GM18517 (cell line): ENCODE data around the gene KCNE2.
"Not testable (repeated sequence)": the region's sequence is repeated elsewhere in the genome, so short reads cannot be mapped to it uniquely, and the experiment has no call there.

Source experiments
- ATAC-seq: cut with Tn5 transposase; IDR thresholded peaks from one replicate; pipeline ENCODE4 v1.9.1; 2021; ENCODE audit warnings: mild to moderate bottlenecking, moderate library complexity; ENCODE audit not compliant: unreplicated experiment

KCNE2 gene

DNA sequence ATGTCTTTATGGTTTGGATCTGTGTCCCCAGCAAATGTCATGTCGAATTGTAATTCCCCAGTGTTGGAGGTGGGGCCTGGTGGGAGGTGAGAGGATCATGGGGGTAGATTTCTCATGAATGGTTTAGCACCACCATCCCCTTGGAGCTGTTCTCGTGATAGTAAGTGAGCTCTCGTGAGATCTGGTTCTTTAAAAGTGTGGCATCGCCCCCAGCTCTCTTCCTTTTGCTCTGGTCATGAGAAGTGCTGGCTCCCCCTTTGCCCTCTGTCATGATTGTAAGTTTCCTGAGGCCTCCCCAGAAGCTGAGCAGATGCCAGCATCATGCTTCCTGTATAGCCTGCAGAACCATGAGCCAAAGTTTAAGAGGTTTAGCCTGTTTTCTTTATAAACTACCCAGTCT is 11.2 kb upstream of the KCNE2 start:
- no peak for ATAC-seq

- no peak for ATAC-seq
These were observed 10.6 kb upstream of the KCNE2 start for GRCh38 chr21:34353182-34353581.

DNA sequence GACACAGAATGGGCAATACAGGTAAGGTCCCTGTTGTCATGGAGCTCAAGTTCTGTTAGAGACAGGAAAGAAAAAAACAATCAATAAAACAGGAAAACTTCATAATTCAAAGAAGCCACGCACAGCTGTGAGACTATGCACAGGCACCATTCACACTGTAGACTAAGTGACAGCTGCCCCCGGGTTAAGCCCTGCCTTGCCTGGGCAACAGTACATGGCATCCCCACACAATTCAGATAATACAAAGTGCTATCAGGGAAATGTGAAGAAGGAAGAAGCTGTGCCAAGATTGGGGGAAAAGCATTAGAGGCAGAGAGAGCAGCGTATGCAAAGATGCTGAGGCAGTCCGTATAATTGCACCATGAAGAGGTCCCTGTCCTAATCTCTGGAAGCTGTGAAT is 9.0 kb upstream of the KCNE2 start:
- ATAC-seq, result no peak

- no peak for ATAC-seq
These were observed 8.2 kb upstream of the KCNE2 start for GRCh38 chr21:34355570-34355969.

- no peak for ATAC-seq
These were observed 5.9 kb upstream of the KCNE2 start for GRCh38 chr21:34357889-34358288.

- ATAC-seq, result no peak
These were observed 4.9 kb upstream of the KCNE2 start for GRCh38 chr21:34358866-34359265.

- no peak for ATAC-seq
These were observed 3.1 kb upstream of the KCNE2 start for GRCh38 chr21:34360488-34361241.

- no peak for ATAC-seq
These were observed 1.7 kb upstream of the KCNE2 start for GRCh38 chr21:34362136-34362444.

- ATAC-seq, result no peak
These were observed 1.1 kb upstream of the KCNE2 start for GRCh38 chr21:34362670-34363069.

GRCh38 chr21:34364921-34365320 is 1.1 kb downstream of the KCNE2 start:
- ATAC-seq, result no peak

- no peak for ATAC-seq
These were observed 2.0 kb downstream of the KCNE2 start for GRCh38 chr21:34365809-34366208.

GRCh38 chr21:34367320-34367935 is 3.6 kb downstream of the KCNE2 start:
- no peak for ATAC-seq

GRCh38 chr21:34369741-34370140 is 5.9 kb downstream of the KCNE2 start:
- ATAC-seq, result no peak

DNA sequence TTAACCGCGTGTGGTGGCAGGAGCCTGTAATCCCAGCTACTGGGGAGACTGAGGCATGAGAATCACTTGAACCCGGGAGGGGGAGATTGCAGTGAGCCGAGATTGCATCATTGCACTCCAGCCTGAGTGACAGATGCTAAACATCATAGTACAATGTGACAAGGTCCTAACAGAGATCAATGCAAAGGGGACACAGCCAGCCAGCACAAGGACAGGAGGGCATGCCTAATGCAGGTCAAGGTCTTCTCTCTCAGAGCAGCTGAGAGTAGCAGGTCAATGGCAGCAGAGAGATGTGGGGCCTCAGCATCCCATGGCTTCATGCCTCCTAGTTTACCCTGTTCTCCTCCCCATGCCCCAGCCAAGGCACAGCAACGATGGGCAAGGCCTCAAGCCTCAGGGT is 8.5 kb downstream of the KCNE2 start:
- ATAC-seq, result no peak

GRCh38 chr21:34374462-34374861 is 10.7 kb downstream of the KCNE2 start:
- ATAC-seq, result not testable (repeated sequence)

- ATAC-seq, result peak; percentile 86
These were observed 11.3 kb downstream of the KCNE2 start, which contains the start of gene SMIM11 for GRCh38 chr21:34374940-34375618. TSS of gene SMIM11 (plus strand) at chr21:34375507. CDS start at chr21:34379505, 3,998 bp downstream.

DNA sequence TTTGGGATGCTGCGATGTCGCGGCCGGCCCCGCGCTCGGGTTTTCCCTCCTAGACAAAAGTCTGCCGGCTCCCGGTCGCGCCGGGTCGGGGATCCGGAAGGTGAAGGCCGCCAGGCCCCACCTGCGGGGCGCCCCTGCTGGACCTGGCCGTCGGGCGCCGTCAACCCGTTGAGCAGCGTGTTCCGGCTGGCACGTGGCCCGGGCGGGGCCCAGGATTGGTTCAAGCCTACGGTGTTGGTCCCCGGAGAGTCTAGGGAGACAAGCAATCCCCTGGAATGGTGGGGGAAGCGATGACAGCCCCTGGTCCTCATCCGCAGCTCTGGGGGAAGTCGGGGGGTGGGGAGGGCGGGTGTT is 11.8 kb downstream of the KCNE2 start:
- ATAC-seq, result peak; percentile 47

DNA sequence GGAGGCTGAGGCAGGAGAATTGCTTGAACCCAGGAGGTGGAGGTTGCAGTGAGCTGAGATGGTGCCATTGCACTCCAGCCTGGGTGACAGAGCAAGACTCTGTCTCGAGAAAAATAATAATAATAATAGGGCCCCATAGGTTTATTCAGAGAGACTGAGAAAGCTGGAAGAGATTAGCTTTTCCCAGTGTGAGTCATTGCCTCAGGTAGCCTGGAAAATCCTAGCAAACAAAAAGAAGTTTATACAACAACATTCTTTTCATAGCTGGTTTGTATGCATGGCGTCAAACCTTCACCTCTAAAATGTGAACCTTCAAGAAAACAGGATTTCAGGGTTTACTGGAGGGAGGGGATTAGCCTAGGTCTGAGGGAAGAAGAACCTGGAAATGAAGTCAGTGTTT is 19.3 kb downstream of the KCNE2 start:
- ATAC-seq, result not testable (repeated sequence)

DNA sequence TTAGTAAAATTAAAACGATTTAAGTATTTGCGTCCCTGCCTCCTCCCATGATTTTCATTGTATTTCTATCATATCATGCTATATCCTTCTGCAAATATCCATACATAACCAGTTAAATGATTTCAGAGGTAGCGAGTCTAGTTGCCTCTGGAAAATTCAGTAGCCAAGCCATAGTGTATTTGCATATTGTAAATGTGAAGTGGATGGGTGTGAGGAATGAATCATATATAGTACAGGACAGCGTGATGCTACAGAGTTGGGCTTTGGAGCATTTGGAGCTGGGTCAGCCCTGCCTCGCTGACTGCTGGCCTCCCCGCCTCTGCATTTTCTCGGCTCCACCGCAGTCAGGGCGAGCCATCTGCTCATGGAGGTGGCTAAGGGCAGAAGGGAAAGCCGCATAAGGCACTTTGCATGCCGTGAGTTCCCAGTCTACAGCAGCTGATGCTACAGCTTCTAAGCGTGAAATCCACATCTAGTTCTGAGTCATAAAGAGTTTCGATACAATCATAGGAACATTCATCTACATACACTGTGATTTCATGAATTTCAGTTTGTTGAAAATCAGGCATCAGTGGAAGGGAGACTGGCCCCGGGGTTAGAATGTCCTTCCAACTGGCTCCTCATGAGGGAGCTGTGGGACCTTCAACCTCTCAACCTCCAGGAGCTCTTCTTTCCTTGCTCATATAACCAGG is 20.1 kb downstream of the KCNE2 start:
- ATAC-seq, result peak; percentile 99

DNA sequence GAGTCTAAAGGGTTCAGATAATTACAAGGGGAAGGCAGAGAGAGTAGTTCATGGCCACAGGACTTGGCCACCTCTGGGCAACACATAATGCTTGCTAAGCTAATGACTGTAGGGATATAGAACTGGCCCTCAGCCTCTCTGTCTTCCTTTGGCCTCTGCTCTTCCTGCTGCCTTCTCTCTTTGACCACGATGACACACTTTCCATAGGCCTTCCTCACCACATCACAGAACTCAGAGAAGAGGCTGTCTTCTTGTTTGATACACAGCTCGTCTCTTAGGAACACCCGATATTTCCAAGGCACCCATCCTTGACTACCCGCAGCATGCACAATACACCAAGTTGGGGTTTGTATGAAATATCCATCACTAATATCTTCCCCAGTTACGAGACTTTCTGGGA is 36.7 kb downstream of the KCNE2 start:
- not testable (repeated sequence) for ATAC-seq

- ATAC-seq, result not testable (repeated sequence)
These were observed 40.9 kb downstream of the KCNE2 start for GRCh38 chr21:34404742-34405141.

- not testable (repeated sequence) for ATAC-seq
These were observed 41.9 kb downstream of the KCNE2 start for GRCh38 chr21:34405686-34406085.
